ENCODE data around the gene KLC4.
"Not testable (repeated sequence)": the region's sequence is repeated elsewhere in the genome, so short reads cannot be mapped to it uniquely, and the experiment has no call there.

KLC4 gene

DNA sequence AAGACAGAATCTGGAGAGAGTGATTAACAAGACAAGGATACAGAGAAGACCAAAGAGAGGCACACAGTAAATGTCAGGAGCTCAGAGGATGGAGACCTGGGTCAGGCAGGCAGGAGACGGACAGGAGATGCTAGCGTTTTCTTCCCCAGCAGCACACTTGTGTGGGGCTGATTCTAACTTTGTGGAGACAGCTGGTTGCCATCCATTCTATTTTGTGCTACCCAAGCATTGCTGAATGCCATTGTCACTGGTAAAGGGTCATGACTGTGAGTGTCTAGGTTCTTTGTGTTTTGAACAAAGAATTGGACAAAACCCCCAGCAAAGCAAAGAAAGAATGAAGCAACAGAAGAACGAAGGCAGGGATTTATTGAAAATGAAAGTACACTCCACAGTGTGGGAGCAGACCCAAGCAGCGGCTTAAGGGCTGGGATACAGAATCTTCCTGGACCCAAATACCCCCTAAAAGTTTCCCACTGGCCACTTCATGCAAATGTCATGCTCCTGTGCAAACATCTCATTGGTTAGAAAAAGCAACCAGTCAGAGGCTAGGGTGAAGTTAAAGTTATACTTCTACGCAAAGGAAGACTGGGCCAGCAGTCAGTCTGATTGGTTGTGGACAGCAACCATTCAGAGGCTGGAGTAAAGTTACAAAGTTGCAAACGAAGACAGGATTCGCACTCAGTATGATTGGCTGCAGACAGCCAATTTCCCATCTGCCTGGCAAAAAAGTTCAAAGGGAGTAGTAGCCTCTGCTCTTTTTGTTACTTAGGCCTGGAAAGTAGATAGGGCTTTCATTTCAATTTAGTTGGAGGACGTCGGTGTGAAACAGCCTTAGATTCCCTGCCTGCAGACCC is 34.2 kb downstream of the KLC4 start:
- DNase-seq (ENCODE audit: low read depth, low spot score) = no peak

DNA sequence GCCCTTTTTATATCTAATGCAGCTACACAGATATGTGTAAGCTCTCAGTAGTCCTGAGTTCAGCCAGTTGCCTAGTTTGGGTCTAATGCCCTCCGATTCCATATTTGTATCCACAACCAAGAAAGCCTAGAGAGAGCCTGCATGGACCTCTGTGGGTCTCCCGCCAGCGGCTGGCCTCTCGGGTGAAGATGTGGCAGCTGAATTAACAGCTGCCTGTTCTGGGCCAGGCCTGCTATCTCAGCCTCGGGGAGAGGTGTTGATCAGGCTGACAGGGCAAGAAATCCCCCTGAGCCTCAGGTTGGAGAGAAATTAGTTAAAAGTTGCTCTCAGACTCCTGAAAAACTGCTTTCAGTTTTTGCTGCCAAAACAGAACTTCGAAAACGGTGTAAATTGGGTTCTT is 36.5 kb downstream of the KLC4 start:
- no peak for DNase-seq (ENCODE audit: low read depth, low spot score)

DNA sequence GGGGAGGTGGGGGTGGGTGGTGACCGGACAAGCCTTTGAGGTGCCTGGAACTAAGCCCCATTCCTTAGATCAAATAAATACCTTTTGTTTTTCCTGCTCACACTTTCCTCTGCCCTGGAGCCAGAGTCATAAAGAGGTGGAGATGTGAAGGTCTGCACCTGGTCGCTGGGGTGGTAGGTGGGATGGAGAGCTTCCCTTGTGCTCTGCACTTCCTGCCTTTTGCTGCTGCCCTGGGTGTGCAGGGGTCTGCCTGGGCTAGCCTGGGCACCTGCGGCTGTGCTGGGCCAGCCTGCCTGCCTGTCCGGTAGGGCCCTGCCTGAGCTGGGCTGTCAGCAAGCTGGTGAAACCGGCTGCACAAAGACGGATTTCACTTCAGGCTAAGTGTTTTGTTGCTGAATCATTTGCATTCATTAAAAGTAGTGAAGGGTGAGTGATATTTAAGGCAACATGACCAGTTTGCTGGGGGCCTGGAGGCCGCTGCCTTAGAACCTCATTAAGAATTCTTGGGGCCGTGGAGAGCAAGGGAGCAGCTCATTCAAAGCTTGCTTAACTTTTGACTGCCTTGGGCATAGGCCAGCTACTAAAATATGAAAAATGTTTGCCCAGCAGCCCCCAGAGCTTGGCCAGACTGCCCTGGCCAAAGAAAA is 37.1 kb downstream of the KLC4 start:
- DNase-seq (ENCODE audit: low read depth, low spot score) = no peak

DNA sequence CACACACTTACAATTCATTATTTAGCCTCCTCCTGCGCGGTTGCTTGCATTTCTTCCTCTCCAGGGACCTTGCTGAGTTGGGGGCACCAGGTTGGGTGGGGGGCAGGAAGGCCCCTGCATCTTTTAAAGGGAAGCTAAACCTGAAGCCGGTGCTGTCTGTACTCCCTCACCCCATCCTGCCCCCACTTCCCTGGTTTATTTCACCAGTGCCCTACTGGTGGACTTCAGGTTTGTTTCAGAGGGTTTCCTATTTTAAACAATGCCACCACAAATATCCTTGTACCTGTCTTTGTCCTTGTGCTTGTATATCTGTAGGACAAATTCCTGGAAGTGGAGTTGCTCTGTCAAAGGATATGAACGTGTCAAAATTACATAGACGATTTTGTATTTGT is 37.7 kb downstream of the KLC4 start:
- no peak for DNase-seq (ENCODE audit: low read depth, low spot score)

DNA sequence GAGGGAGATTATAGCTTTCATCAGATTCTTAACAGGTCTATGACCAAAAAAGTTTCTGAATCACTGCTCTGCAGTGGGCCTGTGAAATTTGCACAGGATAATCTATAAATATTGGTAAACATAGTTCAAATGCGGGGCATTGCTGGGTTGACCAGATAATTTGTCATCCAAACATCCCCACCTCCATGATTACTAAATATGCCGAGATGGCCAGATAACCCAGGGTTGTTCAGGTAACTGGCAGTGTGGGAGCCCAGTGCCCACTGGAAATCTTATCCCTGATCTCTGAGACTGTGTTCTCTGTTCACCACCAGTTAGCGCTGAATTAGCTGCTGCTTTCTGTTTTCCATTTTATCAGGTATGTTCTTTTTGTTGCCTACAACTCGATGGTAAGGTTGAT is 38.1 kb downstream of the KLC4 start:
- DNase-seq (ENCODE audit: low read depth, low spot score) = no peak

DNA sequence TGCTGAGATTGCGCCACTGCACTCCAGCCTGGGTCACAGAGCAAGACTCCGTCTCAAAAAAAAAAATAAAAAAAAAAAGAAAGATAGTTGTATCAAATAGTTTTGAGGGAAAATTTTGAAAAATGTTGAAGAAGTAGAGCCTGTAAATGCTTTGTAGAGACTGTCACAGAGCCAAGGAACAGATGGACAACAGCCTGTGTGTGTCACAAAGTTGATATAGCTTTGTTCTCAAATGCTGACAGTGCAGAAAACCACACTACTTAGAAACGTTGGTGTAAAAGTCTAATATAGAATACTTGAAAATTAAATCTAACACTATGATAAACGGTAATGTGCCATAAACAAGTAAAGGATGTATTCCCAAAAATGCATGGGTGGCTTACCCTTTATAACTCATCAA is 42.1 kb downstream of the KLC4 start:
- DNase-seq (ENCODE audit: low read depth, low spot score) = no peak

DNA sequence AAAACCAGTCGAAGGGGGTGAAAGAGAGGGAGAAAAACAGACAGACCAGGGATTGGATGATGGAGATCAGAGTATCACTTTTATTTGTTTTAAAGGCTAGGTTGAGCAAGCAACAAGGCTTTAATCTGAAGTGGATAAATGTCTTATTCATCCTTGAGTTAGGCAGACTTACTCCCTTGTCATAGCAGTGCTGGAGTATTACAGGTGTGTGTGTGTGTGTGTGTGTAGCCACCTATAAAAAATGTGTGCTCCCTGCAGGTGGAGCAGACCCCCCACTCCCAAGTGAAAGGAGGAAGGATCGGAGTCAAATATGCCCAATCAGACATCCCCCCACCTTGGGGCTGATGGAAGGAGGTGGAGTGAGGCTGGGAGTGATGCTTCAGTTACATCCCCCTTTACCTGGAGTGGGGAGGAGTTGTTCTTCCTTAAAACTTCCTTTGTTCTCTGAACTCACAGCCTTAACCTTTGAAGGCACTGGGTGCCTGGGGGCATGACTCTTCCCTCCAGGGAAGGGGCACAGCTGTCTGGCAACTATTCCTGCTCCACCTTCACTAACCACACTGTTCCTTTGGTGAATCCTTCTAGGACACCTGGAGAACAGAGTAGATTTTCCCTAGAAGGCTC is 43.9 kb downstream of the KLC4 start:
- no peak for DNase-seq (ENCODE audit: low read depth, low spot score)

DNA sequence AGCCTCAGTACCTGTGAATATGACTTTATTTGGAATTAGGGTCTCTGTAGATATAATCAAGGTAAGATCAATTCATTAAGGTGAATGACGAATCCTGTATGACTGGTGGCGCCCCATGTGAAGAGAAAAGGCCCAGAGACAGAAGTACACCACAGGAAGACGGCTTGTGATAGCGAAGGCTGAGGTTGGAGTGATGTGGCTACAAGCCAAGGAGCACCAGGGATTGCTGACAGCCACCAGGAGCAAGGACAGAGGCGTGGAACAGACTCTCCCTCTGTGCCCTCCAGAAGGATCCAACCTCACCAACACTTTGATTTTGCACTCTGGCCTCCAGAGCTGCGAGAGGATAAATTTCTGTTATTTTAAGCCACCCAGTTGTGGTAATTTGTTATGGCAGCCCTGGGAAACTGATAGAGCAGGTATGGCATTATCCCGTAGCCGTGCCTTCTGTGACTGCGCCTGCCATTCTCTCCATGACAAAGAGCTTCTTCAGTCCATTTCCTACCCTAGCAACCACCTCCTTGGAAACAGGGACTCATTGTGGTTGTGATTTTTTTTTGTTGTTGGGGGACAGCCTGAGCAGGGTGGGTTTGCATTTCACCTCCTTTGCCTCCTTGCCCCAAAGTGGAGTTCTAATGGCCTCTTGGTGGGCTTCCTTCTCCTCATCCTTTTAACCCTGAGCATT is 46.2 kb downstream of the KLC4 start:
- DNase-seq (ENCODE audit: low read depth, low spot score) = no peak

DNA sequence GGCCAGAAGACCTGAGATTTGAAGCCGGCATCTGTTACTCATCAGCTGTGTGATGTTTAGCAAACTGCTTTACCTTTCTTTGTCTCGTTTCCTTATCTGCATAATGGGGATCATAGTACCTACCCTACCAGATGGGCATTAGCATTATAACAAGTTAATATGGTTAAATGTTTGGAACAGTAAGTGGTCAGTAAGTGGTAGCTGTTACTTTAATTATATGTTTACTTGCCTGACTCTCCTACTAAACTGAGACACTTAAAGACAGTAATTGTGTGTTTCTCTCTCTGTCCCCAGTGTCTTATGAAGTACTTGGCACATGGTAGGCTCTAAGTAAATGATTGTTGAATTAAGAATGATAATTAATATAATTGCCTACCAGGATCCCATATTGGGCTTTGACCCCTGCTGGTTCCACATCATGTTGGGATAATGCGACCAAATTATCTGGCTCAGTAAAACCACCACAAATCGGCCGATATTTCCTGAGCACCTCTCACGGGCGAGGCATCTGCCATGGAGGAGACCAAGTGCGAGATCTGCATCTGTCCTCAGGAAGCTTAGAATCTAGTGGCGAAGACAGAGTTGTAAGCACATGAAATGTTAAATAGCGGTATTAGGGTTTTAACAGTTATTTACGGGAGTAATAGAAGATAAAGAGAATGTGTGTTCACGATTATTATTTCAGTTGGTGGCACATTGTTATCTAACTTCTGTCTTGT is 48.1 kb downstream of the KLC4 start:
- no peak for DNase-seq (ENCODE audit: low read depth, low spot score)

DNA sequence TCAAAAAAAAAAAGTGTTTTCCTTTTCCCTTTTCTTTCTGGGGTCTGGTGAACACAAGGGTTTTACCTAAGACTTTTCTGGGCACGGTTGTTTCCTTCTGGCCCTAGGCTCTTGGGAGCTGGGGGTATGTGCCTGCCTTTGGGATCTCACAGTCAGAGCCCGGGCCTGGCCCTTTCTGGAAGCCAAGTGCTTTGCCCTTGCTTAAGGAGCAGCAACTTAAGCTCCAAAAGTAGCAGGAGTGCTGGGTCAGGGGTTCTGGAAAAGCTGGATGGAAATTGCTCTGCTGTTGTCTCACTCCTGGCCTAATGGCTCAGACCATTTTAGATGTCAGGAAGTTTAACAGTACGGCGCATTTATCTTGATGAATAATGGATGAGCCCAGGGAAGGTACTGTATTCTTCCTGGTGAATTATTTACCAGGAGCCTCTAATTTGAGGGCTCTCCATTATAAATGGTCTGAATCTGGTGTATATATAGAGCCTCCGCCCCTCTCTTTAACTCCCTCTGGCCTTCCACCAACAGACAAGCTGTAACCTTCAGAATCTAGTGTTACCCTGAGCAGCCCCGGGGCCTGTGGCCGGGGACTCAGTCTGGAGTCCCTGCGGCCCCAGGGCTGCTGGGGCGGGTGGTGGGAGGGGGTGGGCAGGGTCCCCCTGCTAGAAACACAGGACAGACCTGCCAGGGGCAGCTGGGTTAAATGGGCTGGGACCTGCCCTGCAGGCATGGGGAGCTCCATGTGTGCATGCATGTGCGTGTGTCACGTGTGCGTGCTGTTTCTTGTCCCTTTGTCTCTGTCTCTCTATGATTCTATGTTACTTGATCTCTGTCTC is 54.2 kb downstream of the KLC4 start:
- no peak for DNase-seq (ENCODE audit: low read depth, low spot score)

DNA sequence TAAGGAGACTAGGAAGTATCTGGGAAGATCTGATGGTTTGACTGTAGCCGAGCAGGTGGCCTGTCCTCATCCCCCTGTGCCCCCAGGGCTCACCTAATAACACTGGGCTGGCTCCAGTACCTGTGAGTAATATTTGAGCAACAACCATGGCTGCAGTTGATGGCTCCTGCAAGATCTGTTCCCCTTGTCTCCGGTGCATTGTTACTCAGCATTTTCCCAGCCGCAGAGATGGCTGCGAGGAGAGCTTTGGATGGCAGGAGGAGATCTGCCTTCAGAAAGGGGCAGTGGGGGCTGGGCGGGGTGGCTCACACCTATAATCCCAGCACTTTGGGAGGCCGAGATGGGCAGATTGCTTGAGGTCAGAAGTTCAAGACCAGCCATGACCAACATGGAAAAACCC is 55.9 kb downstream of the KLC4 start:
- DNase-seq (ENCODE audit: low read depth, low spot score) = no peak

DNA sequence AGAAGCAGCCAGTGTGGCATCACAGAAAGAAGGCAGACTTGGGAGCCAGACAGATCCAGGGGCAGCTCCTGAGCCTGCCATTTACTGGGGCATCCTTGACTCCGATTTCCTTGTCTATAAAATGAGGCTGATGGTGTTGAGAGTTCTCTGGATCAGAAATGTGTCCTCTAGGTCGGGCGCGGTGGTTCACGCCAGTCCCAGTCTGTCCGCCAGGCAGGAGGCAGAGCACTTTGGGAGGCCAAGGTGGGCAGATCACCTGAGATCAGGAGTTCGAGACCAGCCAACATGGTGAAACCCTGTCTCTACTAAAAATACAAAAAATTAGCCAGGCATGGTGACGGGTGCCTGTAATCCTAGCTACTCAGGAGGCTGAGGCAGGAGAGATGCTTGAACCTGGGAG is 58.0 kb downstream of the KLC4 start:
- not testable (repeated sequence) for DNase-seq (ENCODE audit: low read depth, low spot score)

DNA sequence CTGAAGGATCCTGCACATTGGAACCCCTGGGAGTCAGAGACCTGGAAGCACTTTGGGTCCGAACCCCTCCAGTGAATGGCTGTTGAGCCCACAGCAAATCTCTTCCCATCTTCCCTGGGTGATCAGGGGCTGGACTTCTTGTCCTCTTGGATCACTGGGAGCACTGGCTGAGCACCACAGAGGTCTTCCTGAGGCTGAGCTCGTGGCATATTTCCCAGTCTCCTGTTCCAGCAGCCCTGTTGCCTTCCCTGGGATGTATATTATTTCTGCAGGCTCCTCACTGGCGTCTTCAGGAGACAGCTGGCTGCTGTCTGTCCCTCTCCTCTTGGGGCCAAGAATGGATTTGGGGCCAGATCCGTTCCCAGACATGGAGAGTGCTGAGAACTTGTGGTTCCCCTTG is 60.1 kb downstream of the KLC4 start:
- no peak for DNase-seq (ENCODE audit: low read depth, low spot score)

DNA sequence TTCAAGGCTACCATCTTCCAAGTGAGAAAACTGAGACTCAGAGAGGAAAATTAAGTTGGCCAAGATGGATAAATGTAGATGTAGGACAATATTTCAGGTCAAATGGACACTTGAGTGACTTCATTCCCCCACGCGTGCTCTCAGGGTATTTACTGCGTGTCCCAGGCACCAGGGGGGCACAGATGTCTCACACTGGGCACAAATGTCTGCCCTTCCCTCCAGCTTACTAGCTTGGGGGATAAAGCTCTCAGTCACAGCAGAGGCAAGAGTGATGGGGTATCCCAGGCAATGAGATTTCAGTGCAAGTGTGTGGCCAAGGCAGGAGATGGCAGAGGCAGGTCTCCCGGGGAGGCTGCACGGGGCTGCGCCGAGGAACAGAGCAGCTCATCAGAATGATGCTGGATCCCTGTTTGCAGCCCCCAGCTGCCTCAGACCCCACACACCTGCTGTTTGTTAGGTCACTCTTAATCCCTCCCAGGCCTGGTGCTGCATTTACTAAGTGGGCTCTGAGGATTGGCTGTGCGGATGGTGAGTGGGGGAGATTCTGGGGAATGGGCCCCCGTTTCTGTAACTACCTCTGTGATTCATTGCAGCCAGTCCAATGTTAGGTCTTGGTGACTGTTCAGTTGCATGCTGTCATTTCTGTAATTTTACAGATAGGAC is 60.8 kb downstream of the KLC4 start:
- no peak for DNase-seq (ENCODE audit: low read depth, low spot score)

DNA sequence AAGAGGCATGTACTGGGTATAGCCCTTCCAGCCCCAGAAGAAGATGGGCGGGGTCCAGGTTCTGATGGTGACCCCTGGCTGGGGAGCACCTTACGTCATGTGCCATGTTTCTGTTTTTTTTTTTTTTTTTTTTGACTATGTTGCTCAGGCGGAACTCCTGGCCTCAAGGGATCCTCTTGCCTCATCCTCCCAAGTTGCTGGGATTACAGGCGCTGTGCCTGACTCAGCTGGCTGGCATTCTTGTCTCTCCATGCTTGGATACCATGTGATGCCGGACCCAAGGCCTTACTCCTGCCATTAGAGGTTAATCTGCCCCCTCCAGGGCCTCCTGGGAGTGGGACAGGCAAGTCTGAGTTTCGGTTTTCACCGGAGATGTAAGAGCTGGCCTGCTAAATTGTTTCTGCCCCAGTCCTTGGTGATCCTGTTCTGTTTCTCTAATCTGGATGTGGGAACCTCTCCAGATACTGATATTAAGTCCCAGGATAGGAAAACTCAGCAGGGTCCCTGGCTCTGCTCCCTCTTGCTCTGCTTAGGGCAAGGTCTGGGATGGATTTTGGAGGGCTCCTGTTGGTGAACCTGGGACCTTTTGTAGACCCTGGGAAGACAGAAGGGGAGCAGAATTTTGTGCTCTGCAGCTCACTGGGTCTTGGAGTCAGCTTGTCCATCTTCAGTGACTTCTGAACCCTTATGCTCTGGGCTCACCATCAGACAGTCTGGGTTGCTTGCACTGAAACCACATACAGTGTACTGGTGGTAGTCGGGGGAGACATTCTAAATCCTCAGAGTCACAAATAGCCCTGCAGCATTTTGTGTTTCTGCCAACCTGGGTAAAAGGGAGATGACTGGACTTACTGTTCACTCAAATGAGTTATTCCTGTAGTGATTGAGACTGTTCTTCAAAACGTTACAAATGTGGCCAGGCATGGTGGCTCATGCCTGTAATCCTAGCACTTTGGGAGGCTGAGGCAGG is 61.8 kb downstream of the KLC4 start:
- DNase-seq (ENCODE audit: low read depth, low spot score) = no peak

DNA sequence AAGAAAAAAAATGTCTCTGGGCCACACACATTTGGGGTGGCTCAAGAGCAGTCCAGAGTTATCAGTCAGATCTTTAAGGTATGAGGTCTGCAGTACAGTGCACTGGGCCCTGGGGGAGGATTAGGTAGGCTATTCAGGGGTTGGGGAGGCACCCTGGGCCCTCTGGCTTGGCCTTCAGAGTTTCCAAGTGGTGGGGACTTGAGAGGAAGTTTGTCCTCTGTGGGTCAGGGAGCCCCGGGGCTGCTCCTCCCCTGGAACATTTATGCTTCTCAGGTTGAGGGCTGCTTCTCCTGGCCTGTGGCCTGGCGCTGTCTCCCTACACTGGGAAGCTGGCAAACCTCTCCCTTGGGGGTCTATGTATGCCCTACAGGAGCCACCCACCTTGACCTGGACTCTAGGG is 62.7 kb downstream of the KLC4 start:
- no peak for DNase-seq (ENCODE audit: low read depth, low spot score)

DNA sequence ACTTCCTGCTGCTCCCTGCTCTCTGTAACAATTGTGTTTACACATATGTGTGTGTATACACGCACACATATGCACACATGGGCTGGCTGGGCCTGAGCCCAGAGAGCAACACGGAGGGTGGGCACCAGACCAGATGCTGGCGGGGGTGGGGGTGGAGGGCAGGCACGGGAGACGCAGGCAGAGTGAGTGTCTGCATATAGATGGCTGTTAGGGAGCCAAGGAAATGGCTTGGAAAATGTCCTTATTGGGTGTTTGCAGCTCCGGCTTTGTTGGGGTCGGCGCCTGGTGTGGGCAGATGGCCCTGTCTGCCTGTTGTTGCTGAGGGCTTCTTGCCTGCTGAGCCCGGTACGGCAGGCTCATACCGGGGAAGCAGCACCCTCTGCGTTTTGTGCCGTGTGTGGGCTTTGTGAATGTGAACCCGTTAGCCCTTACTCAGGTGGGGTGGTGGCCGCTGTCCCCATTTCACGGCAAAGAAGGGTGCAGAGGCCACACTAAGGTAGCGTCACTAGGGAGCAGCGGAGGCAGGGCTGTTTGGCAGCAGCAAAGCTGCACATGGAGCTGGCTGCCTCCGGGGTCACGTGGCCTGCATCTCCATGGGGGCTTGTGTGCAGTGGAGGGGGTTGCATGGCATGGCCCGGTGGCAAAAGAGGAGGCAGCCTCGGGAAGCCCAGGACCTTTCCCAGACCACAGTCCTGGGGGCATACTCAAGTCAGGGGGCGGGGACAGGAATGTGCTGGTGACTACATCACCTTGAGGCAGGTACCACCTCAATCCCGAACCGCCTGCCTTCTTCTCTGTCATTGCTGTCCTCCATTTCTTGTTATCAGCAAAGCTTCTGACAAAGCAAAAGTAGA is 64.3 kb downstream of the KLC4 start:
- DNase-seq (ENCODE audit: low read depth, low spot score) = no peak

DNA sequence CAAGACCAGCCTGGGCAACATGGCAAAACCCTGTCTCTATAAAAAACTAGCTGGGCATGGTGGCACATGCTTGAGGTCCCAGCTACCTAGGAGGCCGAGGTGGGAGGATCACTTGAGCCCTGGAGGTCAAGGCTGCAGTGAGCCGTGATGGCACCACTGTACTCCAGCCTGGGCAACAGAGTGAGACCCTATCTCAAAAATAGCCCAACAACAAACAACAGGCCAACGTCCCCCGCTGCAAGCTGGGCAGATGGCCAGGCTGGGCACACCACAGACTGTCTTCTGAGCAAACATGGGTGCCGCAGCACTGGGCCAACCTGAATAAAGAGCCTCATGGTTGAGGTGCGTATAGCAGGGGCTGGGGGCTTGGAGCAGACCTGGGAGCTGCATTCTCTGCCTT is 65.0 kb downstream of the KLC4 start:
- no peak for DNase-seq (ENCODE audit: low read depth, low spot score)
